Gastroesophageal sphincter (tissue), 3 donors: ENCODE results near the gene SH3RF3.

Experiments used
- EP300 ChIP-seq: sonication (generic); formaldehyde crosslinking; IDR thresholded peaks from one replicate; pipeline ENCODE4 v1.6.1; 2017; ENCODE audit warnings: antibody characterized with exemption, mild to moderate bottlenecking
- POLR2A ChIP-seq, 2 donors: fragments of 450-650 bp; IDR thresholded peaks; one replicate each; pipeline ENCODE4 v1.6.1; 2017; ENCODE audit warnings: antibody characterized with exemption in 2 of 2, mild to moderate bottlenecking in 2 of 2, moderate library complexity in 1 of 2
- TF ChIP-seq, protein P1 (sequence below), 4 experiments: fragments of 200-600 bp in 2 of 4; fragments of 450-650 bp in 2 of 4; sonication (generic) in 1 of 4; IDR thresholded peaks; one replicate each; pipeline ENCODE4 v1.5.1; 2017 to 2019; ENCODE audit warnings: antibody characterized with exemption in 4 of 4, mild to moderate bottlenecking in 2 of 4, moderate library complexity in 2 of 4

DNA sequence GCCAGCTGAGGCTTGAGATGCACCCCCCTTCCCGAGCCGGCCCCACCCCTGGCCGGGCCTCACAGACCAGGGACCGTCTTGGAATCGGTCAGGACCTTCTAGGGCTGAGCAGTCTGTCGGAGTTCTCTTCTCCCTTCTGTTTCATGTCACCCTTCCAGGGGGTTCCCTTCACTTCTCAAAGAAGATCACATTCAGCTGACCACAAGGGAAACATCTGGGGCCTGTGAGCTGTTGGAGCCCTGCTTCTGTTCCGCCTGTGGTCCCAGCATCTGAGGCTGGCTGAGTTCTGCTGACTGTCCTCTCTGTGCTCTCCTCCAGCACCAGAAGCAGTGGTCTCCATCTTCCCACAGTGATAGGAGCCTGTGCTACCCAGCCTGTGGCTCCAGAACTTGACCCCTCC, 378.2 kb downstream of the SH3RF3 start:
- no peak for TF ChIP-seq EP300
- TF ChIP-seq, protein P1, sequence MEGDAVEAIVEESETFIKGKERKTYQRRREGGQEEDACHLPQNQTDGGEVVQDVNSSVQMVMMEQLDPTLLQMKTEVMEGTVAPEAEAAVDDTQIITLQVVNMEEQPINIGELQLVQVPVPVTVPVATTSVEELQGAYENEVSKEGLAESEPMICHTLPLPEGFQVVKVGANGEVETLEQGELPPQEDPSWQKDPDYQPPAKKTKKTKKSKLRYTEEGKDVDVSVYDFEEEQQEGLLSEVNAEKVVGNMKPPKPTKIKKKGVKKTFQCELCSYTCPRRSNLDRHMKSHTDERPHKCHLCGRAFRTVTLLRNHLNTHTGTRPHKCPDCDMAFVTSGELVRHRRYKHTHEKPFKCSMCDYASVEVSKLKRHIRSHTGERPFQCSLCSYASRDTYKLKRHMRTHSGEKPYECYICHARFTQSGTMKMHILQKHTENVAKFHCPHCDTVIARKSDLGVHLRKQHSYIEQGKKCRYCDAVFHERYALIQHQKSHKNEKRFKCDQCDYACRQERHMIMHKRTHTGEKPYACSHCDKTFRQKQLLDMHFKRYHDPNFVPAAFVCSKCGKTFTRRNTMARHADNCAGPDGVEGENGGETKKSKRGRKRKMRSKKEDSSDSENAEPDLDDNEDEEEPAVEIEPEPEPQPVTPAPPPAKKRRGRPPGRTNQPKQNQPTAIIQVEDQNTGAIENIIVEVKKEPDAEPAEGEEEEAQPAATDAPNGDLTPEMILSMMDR (IDR thresholded peaks at IDR 0.05), result no peak
- TF ChIP-seq POLR2A (IDR thresholded peaks at IDR 0.05), result no peak
